HepG2 (cell line): ENCODE results near the gene AJUBA. TPM values are rescaled to one million over a fixed set of nuclear protein-coding genes. Genes with fewer than 3 reads are reported as not detected.

ENCODE experiments used
- ATAC-seq: fragments of 200-7000 bp; cut with Tn5 transposase; 3 replicates; pipeline ENCODE4 v1.9.1; 2020; ENCODE audit warnings: mild to moderate bottlenecking, moderate library complexity
- BruUV-seq: library from RNA; stranded (reverse); fragments of 400-500 nt; replicated peaks from 2 replicates; lab custom pipeline; 2021; lab: Mats Ljungman, UMichigan
- CTCF ChIA-PET: fragments of 300-600 bp; formaldehyde crosslinking; extraction: SDS; loops from one replicate; lab custom pipeline; 2021; ENCODE audit warnings: low total read pairs, inconsistent platforms, low intra/inter-chr PET ratio; lab: Yijun Ruan, JAX
- POLR2A ChIA-PET: fragments of 350-600 bp; sonication (Branson Sonifier 250); formaldehyde crosslinking; loops from one replicate; lab custom pipeline; 2020; ENCODE audit warnings: antibody characterized with exemption, inconsistent platforms; lab: Yijun Ruan, JAX
- DNase-seq: peaks from one replicate; pipeline ENCODE4 v3.0.0-alpha.2; 2015; ENCODE audit warnings: low spot score
- FAIRE-seq: peaks from 3 replicates; lab custom pipeline; 2011; peaks lifted over from hg19 to GRCh38; lab: Jason Lieb, UNC
- H2AFZ ChIP-seq: one replicate; pipeline ENCODE4 v1.6.1; 2011; ENCODE audit warnings: low read length, inconsistent platforms
- H3K27ac ChIP-seq: fragments of 300-600 bp; 3 replicates; pipeline ENCODE4 v1.8.0; 2011; ENCODE audit warnings: mixed run types, mild to moderate bottlenecking, mixed read lengths, low read length, inconsistent platforms; ENCODE audit not compliant: insufficient read depth; ENCODE audit errors: extremely low read length
- H3K27me3 ChIP-seq, 2 experiments: fragments of 200-600 bp in 1 of 2; 2 replicates in 1 of 2; 3 replicates in 1 of 2; pipeline versions ENCODE4 v1.6.0 to v1.8.0; 2011; ENCODE audit warnings: low read length in 2 of 2, mild to moderate bottlenecking in 2 of 2, moderate library complexity in 2 of 2, inconsistent platforms in 1 of 2; ENCODE audit not compliant: insufficient read depth in 2 of 2, control insufficient read depth in 1 of 2
- H3K36me3 ChIP-seq, 2 experiments: fragments of 200-600 bp in 1 of 2; replicated peaks in 1 of 2; 2 replicates in 1 of 2; 3 replicates in 1 of 2; pipeline versions ENCODE4 v1.5.1 to v1.8.0; 2011; ENCODE audit warnings: low read length in 2 of 2, inconsistent platforms in 1 of 2; ENCODE audit not compliant: insufficient read depth in 2 of 2, control insufficient read depth in 1 of 2
- H3K4me1 ChIP-seq: 2 replicates; pipeline ENCODE4 v1.5.1; 2012; ENCODE audit warnings: low read length, inconsistent platforms; ENCODE audit not compliant: insufficient read depth
- H3K4me2 ChIP-seq: 2 replicates; pipeline ENCODE4 v1.6.0; 2011; ENCODE audit warnings: low read depth, low read length, inconsistent platforms
- H3K4me3 ChIP-seq, 3 experiments: fragments of 200-600 bp in 1 of 3; sonication (generic), shearing (Covaris generic) in 1 of 3; replicated peaks in 1 of 3; 2 replicates each; pipeline ENCODE4 v1.5.1; 2011 to 2016; ENCODE audit warnings: low read length in 3 of 3, inconsistent platforms in 2 of 3, low read depth in 2 of 3, mild to moderate bottlenecking in 2 of 3, control low read depth in 1 of 3, mixed read lengths in 1 of 3; ENCODE audit not compliant: insufficient read depth in 1 of 3
- H3K79me2 ChIP-seq: one replicate; pipeline ENCODE4 v1.6.1; 2011; ENCODE audit warnings: low read length, inconsistent platforms; ENCODE audit not compliant: insufficient read depth
- H3K9ac ChIP-seq: 2 replicates; pipeline ENCODE4 v1.6.0; 2011; ENCODE audit warnings: mild to moderate bottlenecking, low read depth, low read length, inconsistent platforms; ENCODE audit not compliant: insufficient read depth
- H3K9me3 ChIP-seq: 2 replicates; pipeline ENCODE4 v1.5.1; 2012; ENCODE audit warnings: mild to moderate bottlenecking, low read length
- H4K20me1 ChIP-seq: 2 replicates; pipeline ENCODE4 v1.6.0; 2011; ENCODE audit warnings: inconsistent platforms, mild to moderate bottlenecking, low read length, moderate library complexity; ENCODE audit not compliant: insufficient read depth
- HIVEP1 ChIP-seq: sonication (generic); formaldehyde crosslinking; IDR thresholded peaks from 2 replicates; pipeline ENCODE4 v1.4.0; 2020; ENCODE audit warnings: mild to moderate bottlenecking, missing genetic modification reagents
- KDM3A ChIP-seq: IDR thresholded peaks from 2 replicates; pipeline ENCODE4 v1.6.1; 2018; ENCODE audit warnings: low read depth, missing compliant biosample characterization
- KDM5A ChIP-seq: fragments of 200-600 bp; sonication (generic); IDR thresholded peaks from 2 replicates; pipeline ENCODE4 v1.7.0; 2018; ENCODE audit warnings: antibody characterized with exemption, mild to moderate bottlenecking, low read length, borderline replicate concordance
- KMT2A ChIP-seq: sonication (generic); formaldehyde crosslinking; IDR thresholded peaks from 2 replicates; pipeline ENCODE4 v1.4.0; 2020; ENCODE audit warnings: missing genetic modification reagents
- PAF1 ChIP-seq: IDR thresholded peaks from 2 replicates; pipeline ENCODE4 v1.6.1; 2016; ENCODE audit warnings: missing genetic modification reagents, missing compliant biosample characterization
- TCF7 ChIP-seq: sonication (generic); IDR thresholded peaks from 2 replicates; pipeline ENCODE4 v1.6.1; 2016; ENCODE audit warnings: antibody characterized with exemption, low read depth
- ZNF619 ChIP-seq: sonication (generic); formaldehyde crosslinking; IDR thresholded peaks from 2 replicates; pipeline ENCODE4 v1.4.0; 2020; ENCODE audit warnings: mild to moderate bottlenecking, missing genetic modification reagents
- ZNF792 ChIP-seq: IDR thresholded peaks from 2 replicates; pipeline ENCODE4 v1.6.1; 2016
- WGBS: methylation state at CpG from one replicate; pipeline ENCODE4 v1.1.6; 2017; ENCODE audit warnings: low lambda C conversion rate; 5-methylcytosine and 5-hydroxymethylcytosine counted together
- in situ Hi-C: cut with HindIII; loops from 2 replicates; pipeline ENCODE4 v1.10.0; 2017; ENCODE audit warnings: low pct_unique_long_range_greater_than_20kb; ENCODE audit not compliant: extremely low pct_ligation_motif_present
- intact Hi-C: fragments of 100-400 bp; cut with micrococcal nuclease; formaldehyde crosslinking; loops from one replicate; pipeline ENCODE4 v1.10.0; 2022; ENCODE audit not compliant: unreplicated experiment
- polyA plus RNA-seq, 8 experiments: library from polyadenylated mRNA; depleted of rRNA in 3 of 8; stranded (reverse) in 7 of 8; unstranded in 1 of 8; fragments of >200 nt; fragmentation: Illumina TruSeq in 4 of 8; extraction: Trizol in 4 of 8; gene quantifications; 2 replicates each; pipeline versions ENCODE4 v1.2.1 to v1.2.3, GENCODE V29; 2011 to 2016; ENCODE audit warnings: low read depth in 4 of 8, missing spikeins in 1 of 8, mixed read lengths in 1 of 8; ENCODE audit not compliant: insufficient read depth in 1 of 8
- total RNA-seq, 5 experiments: library from RNA; depleted of rRNA; stranded (reverse); fragments of >200 nt; fragmentation: Illumina TruSeq; extraction: Trizol; gene quantifications; 2 replicates each; pipeline ENCODE4 v1.2.3, GENCODE V29; 2016; ENCODE audit warnings: low read depth in 1 of 5
- TF ChIP-seq, protein P1 (sequence below): sonication (generic); formaldehyde crosslinking; IDR thresholded peaks from 2 replicates; pipeline ENCODE4 v1.8.1; 2022; ENCODE audit warnings: low read depth, mild to moderate bottlenecking, missing genetic modification reagents
- TF ChIP-seq, protein P2 (sequence below): sonication (generic); formaldehyde crosslinking; IDR thresholded peaks from 2 replicates; pipeline ENCODE4 v1.5.0; 2020; ENCODE audit warnings: mild to moderate bottlenecking, missing genetic modification reagents
- TF ChIP-seq, protein P3 (sequence below): sonication (generic); formaldehyde crosslinking; IDR thresholded peaks from 2 replicates; pipeline ENCODE4 v1.8.0; 2022; ENCODE audit warnings: missing genetic modification reagents, mild to moderate bottlenecking, borderline replicate concordance
- TF ChIP-seq, protein P4 (sequence below): sonication (generic); formaldehyde crosslinking; IDR thresholded peaks from 2 replicates; pipeline ENCODE4 v1.5.0; 2020; ENCODE audit warnings: mild to moderate bottlenecking, missing genetic modification reagents, borderline replicate concordance

The AJUBA gene
- total and polyA plus RNA-seq, 2 of the 13 experiments (the other 11 are each of a cell fraction or from before 2014, with no cell fraction given): 157 to 241 TPM

DNA sequence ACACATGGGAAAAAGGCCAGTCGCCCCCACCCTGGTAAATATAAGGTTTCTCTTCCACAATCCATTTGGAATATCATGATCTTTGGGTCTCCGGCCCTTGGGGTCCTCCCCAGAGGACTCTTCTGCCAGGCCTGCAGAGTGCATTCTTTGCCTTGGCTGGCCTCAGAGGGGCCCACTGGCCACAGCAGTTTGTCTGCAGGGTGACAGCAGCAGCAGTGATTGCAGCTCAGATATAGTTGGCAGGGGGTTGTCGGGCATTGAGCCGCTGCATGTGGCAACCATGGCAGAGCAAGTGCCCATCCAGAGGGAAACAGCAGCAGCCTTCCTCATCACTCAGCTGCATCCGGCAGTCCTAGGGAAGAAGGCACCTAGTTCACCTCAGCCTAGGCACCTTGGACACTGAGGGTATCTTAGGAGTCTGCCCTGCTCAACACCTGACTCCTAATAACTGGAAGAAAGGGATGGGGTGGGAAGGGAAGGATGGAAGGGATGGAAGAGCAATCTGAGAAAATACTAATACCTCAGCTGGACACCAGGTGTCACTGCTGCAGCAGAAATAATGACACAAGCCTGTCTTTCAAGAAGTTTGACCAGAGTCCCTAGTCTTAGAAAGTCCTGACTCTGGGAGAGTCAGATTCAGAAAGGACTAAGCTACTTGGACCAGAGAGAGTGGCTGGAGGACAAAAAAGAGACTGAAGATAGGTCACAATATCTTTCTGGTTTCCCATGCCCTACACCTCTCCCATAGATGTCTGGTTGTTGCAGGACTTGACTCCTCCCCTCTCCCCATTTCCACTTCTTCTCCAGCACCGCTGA, 8.9 kb downstream of the AJUBA start:
- WGBS: 96% methylated on average over 6 of the region's 6 CpGs
- Histone ChIP-seq H3K9me3 (no peaks in the 10 kb centered on the region), H3K4me1 (peaks cover 65% of the 10 kb centered on the region), H4K20me1 (peaks cover 22% of the 10 kb centered on the region), H3K36me3 (peaks cover 37 to 56% of the 10 kb centered on the region in 2 experiments), H3K9ac (peak overlapping the region; percentile 21; the same call in 1 of the 2 replicates), H3K27me3 (no peaks in the 10 kb centered on the region), H3K27ac (peak overlapping the region; percentile 97), H3K4me3 (no peak overlapping the region), H3K79me2 (peaks cover 42% of the 10 kb centered on the region), H3K4me2 (peak overlapping the region; percentile 12; the same call in 1 of the 2 replicates), H2AFZ (no peak overlapping the region)
- in situ Hi-C loops: no loop called here
- intact Hi-C loops: loop anchor here (1.0 kb wide), 2 partner anchors 10 to 85 kb away; no protein-coding TSS in a partner anchor
- CTCF ChIA-PET: interaction anchor here (1.0 to 5.4 kb wide), 8 partner anchors 11 to 416 kb away, joined by 3 to 298 read pairs (median 6); partner anchors contain the start of genes AJUBA and CDH24
- peak; percentile 82 for DNase-seq
- no TSS peak for BruUV-seq
- no peak for ATAC-seq
- POLR2A ChIA-PET: interaction anchor here (0.6 to 26.8 kb wide), 22 partner anchors 4 to 191 kb away, joined by 3 to 1670 read pairs (median 4); partner anchors contain the start of genes ACIN1, AJUBA, C14orf119 and CDH24
- peak; percentile 84 for FAIRE-seq
- TF ChIP-seq ZNF619 (CRISPR knock-in tag) (peak; percentile 27; the same call in 1 of the 2 replicates), TCF7 (no peak), HIVEP1 (CRISPR knock-in tag) (no peak), KMT2A (CRISPR knock-in tag) (peak; percentile 89), PAF1 (CRISPR knock-in tag) (peak; percentile 92), KDM5A (peak; percentile 79), ZNF792 (0 out of 2 replicates have a peak, but pooled peaks have one; percentile 53), KDM3A (CRISPR knock-in tag) (peak; percentile 82)
- TF ChIP-seq, protein P1, sequence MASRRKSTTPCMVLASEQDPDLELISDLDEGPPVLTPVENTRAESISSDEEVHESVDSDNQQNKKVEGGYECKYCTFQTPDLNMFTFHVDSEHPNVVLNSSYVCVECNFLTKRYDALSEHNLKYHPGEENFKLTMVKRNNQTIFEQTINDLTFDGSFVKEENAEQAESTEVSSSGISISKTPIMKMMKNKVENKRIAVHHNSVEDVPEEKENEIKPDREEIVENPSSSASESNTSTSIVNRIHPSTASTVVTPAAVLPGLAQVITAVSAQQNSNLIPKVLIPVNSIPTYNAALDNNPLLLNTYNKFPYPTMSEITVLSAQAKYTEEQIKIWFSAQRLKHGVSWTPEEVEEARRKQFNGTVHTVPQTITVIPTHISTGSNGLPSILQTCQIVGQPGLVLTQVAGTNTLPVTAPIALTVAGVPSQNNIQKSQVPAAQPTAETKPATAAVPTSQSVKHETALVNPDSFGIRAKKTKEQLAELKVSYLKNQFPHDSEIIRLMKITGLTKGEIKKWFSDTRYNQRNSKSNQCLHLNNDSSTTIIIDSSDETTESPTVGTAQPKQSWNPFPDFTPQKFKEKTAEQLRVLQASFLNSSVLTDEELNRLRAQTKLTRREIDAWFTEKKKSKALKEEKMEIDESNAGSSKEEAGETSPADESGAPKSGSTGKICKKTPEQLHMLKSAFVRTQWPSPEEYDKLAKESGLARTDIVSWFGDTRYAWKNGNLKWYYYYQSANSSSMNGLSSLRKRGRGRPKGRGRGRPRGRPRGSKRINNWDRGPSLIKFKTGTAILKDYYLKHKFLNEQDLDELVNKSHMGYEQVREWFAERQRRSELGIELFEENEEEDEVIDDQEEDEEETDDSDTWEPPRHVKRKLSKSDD (CRISPR knock-in tag): no peak
- TF ChIP-seq, protein P2, sequence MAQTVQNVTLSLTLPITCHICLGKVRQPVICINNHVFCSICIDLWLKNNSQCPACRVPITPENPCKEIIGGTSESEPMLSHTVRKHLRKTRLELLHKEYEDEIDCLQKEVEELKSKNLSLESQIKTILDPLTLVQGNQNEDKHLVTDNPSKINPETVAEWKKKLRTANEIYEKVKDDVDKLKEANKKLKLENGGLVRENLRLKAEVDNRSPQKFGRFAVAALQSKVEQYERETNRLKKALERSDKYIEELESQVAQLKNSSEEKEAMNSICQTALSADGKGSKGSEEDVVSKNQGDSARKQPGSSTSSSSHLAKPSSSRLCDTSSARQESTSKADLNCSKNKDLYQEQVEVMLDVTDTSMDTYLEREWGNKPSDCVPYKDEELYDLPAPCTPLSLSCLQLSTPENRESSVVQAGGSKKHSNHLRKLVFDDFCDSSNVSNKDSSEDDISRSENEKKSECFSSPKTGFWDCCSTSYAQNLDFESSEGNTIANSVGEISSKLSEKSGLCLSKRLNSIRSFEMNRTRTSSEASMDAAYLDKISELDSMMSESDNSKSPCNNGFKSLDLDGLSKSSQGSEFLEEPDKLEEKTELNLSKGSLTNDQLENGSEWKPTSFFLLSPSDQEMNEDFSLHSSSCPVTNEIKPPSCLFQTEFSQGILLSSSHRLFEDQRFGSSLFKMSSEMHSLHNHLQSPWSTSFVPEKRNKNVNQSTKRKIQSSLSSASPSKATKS (CRISPR knock-in tag): no peak
- TF ChIP-seq, protein P3, sequence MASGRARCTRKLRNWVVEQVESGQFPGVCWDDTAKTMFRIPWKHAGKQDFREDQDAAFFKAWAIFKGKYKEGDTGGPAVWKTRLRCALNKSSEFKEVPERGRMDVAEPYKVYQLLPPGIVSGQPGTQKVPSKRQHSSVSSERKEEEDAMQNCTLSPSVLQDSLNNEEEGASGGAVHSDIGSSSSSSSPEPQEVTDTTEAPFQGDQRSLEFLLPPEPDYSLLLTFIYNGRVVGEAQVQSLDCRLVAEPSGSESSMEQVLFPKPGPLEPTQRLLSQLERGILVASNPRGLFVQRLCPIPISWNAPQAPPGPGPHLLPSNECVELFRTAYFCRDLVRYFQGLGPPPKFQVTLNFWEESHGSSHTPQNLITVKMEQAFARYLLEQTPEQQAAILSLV (CRISPR knock-in tag): no peak; the same call in 1 of the 2 replicates
- TF ChIP-seq, protein P4, sequence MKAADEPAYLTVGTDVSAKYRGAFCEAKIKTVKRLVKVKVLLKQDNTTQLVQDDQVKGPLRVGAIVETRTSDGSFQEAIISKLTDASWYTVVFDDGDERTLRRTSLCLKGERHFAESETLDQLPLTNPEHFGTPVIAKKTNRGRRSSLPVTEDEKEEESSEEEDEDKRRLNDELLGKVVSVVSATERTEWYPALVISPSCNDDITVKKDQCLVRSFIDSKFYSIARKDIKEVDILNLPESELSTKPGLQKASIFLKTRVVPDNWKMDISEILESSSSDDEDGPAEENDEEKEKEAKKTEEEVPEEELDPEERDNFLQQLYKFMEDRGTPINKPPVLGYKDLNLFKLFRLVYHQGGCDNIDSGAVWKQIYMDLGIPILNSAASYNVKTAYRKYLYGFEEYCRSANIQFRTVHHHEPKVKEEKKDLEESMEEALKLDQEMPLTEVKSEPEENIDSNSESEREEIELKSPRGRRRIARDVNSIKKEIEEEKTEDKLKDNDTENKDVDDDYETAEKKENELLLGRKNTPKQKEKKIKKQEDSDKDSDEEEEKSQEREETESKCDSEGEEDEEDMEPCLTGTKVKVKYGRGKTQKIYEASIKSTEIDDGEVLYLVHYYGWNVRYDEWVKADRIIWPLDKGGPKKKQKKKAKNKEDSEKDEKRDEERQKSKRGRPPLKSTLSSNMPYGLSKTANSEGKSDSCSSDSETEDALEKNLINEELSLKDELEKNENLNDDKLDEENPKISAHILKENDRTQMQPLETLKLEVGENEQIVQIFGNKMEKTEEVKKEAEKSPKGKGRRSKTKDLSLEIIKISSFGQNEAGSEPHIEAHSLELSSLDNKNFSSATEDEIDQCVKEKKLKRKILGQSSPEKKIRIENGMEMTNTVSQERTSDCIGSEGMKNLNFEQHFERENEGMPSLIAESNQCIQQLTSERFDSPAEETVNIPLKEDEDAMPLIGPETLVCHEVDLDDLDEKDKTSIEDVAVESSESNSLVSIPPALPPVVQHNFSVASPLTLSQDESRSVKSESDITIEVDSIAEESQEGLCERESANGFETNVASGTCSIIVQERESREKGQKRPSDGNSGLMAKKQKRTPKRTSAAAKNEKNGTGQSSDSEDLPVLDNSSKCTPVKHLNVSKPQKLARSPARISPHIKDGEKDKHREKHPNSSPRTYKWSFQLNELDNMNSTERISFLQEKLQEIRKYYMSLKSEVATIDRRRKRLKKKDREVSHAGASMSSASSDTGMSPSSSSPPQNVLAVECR: no peak
